Measurements from ENCODE around the gene PET117. TPM values are rescaled to one million over a fixed set of nuclear protein-coding genes. Genes with fewer than 3 reads are reported as not detected.
A peak's percentile ranks its signal among the peaks of the same experiment; 100 is the strongest.
"Not testable (repeated sequence)": the region's sequence is repeated elsewhere in the genome, so short reads cannot be mapped to it uniquely, and the experiment has no call there.

Gene PET117
- 10 to 100 TPM in 7 of 10 donors, 1 to 10 TPM in 3; 8.8 to 12.2 (median 11.1) TPM for polyA plus RNA-seq (ENCODE audit: insufficient read length in 10 of 10)
- long read RNA-seq, donor 1, partial matches to known transcripts: 0 of 3 reads
- long read RNA-seq, donor 1, other reads (novel, unspliced or antisense): 0 of 3 reads
- long read RNA-seq, donor 2, partial matches to known transcripts: 0 of 2 reads
- long read RNA-seq, donor 2, other reads (novel, unspliced or antisense): 0 of 2 reads
- long read RNA-seq, donor 3: 0 reads
- long read RNA-seq, donor 4, partial matches to known transcripts: 0 of 3 reads
- long read RNA-seq, donor 4, other reads (novel, unspliced or antisense): 0 of 3 reads
- long read RNA-seq, donor 5, transcript PET117-201 (2 exons, 1,141 nt): major isoform, 6 of 6 reads
- long read RNA-seq, donor 5, partial matches to known transcripts: 0 of 6 reads
- long read RNA-seq, donor 5, other reads (novel, unspliced or antisense): 0 of 6 reads
- long read RNA-seq, donor 6: 0 reads
- long read RNA-seq, donor 7, partial matches to known transcripts: 0 of 2 reads
- long read RNA-seq, donor 7, other reads (novel, unspliced or antisense): 0 of 2 reads
- long read RNA-seq, donor 8, transcript PET117-201 (2 exons, 1,141 nt): major isoform, 6 of 6 reads
- long read RNA-seq, donor 8, partial matches to known transcripts: 0 of 6 reads
- long read RNA-seq, donor 8, other reads (novel, unspliced or antisense): 0 of 6 reads
- long read RNA-seq, donor 9: 0 reads

GRCh38 chr20:18137412-18138265, at the start of gene PET117, which contains the start of gene KAT14:
Gene PET117, plus strand, starts transcription at chr20:18137863. Its CDS starts 93 bp downstream, at chr20:18137956.
Gene KAT14, plus strand, starts transcription at chr20:18137863. Its CDS starts 4,798 bp downstream, at chr20:18142661.
- DNase-seq: peak; percentile 95 to 100 (median 97)

- DNase-seq: not testable (repeated sequence)
These were observed 49.4 kb upstream of the PET117 start for GRCh38 chr20:18088298-18088697.

GRCh38 chr20:18088841-18089240, 48.8 kb upstream of the PET117 start:
- not testable (repeated sequence) for DNase-seq

- no peak for DNase-seq
These were observed 47.6 kb upstream of the PET117 start for GRCh38 chr20:18090044-18090443.

GRCh38 chr20:18090477-18090876, 47.2 kb upstream of the PET117 start:
- DNase-seq: no peak

GRCh38 chr20:18091623-18092022, 46.0 kb upstream of the PET117 start:
- no peak for DNase-seq

- DNase-seq: no peak
These were observed 44.8 kb upstream of the PET117 start for GRCh38 chr20:18092890-18093289.

- DNase-seq: no peak
These were observed 44.3 kb upstream of the PET117 start for GRCh38 chr20:18093388-18093787.

GRCh38 chr20:18094191-18094590, 43.5 kb upstream of the PET117 start:
- no peak for DNase-seq

GRCh38 chr20:18100569-18100968, 37.1 kb upstream of the PET117 start:
- DNase-seq: not testable (repeated sequence)

- no peak for DNase-seq
These were observed 36.4 kb upstream of the PET117 start for GRCh38 chr20:18101125-18101810.

GRCh38 chr20:18103497-18103896, 34.2 kb upstream of the PET117 start:
- no peak for DNase-seq

GRCh38 chr20:18108326-18108725, 29.3 kb upstream of the PET117 start:
- DNase-seq: no peak

GRCh38 chr20:18128574-18128973, 9.1 kb upstream of the PET117 start:
- DNase-seq: not testable (repeated sequence)

- DNase-seq: no peak
These were observed 5.0 kb upstream of the PET117 start for GRCh38 chr20:18132663-18133062.

GRCh38 chr20:18133962-18134361, 3.7 kb upstream of the PET117 start:
- DNase-seq: no peak

GRCh38 chr20:18138266-18138582, 561 bp downstream of the PET117 start:
- DNase-seq: no peak

- DNase-seq: no peak
These were observed 1.2 kb downstream of the PET117 start for GRCh38 chr20:18138639-18139583.

GRCh38 chr20:18139832-18140231, 2.2 kb downstream of the PET117 start:
- DNase-seq: no peak

GRCh38 chr20:18144541-18145099, 7.0 kb downstream of the PET117 start:
- no peak for DNase-seq

Data from muscle of back (tissue), 13 donors.